ENCODE results near the gene CAND1. TPM values are rescaled to one million over a fixed set of nuclear protein-coding genes. Genes with fewer than 3 reads are reported as not detected.

CAND1 gene
- total RNA-seq, 1 donor from 2014 or later = 284 TPM

- no peaks in the 10 kb centered on the region for H3K79me2 ChIP-seq (ENCODE audit: low read depth)
- H3K4me2 ChIP-seq = no peak overlapping the region
- H3K4me1 ChIP-seq = peaks cover 3% of the 10 kb centered on the region
- H3K4me3 Mint-ChIP-seq = no peak overlapping the region
- no peak overlapping the region for H2AFZ ChIP-seq (replicated peaks)
- H3K27me3 ChIP-seq = no peaks in the 10 kb centered on the region
- H3K4me1 Mint-ChIP-seq = peaks cover 2% of the 10 kb centered on the region
- peaks cover 2% of the 10 kb centered on the region for H3K9me3 Mint-ChIP-seq
- no peaks in the 10 kb centered on the region for H3F3A ChIP-seq (ENCODE audit: low read depth)
- TF ChIP-seq EZH2phosphoT487 (IDR thresholded peaks at IDR 0.05) (no peak), EZH2 (IDR thresholded peaks at IDR 0.05) (no peak), CTCF (IDR thresholded peaks at IDR 0.05) (no peak)
- H3K27me3 Mint-ChIP-seq (ENCODE audit: insufficient read depth, low read depth) = peaks cover 2% of the 10 kb centered on the region
- no peaks in the 10 kb centered on the region for H3K9me3 ChIP-seq (ENCODE audit: low read depth)
- no peak overlapping the region for H3K27ac Mint-ChIP-seq
- no peak for DNase-seq (ENCODE audit: low spot score)
- no peak overlapping the region for H3K27ac ChIP-seq
- no peaks in the 10 kb centered on the region for H3K36me3 Mint-ChIP-seq
- no peak overlapping the region for H3K4me3 ChIP-seq
- H4K20me1 ChIP-seq (ENCODE audit: low read depth) = no peaks in the 10 kb centered on the region
- H3K36me3 ChIP-seq = no peaks in the 10 kb centered on the region
- no peak overlapping the region for H3K9ac ChIP-seq
Measured at GRCh38 chr12:67357376-67358125, 88.4 kb downstream of the CAND1 start.

- Histone ChIP-seq H3F3A (ENCODE audit: low read depth) (no peaks in the 10 kb centered on the region), H4K20me1 (ENCODE audit: low read depth) (no peaks in the 10 kb centered on the region), H3K9me3 (ENCODE audit: low read depth) (no peaks in the 10 kb centered on the region), H3K9ac (no peak overlapping the region), H3K36me3 (no peaks in the 10 kb centered on the region), H2AFZ (replicated peaks) (no peak overlapping the region), H3K27me3 (no peaks in the 10 kb centered on the region), H3K4me2 (no peak overlapping the region), H3K4me3 (no peak overlapping the region), H3K79me2 (ENCODE audit: low read depth) (no peaks in the 10 kb centered on the region), H3K27ac (no peak overlapping the region), H3K4me1 (peaks cover 3% of the 10 kb centered on the region)
- Mint-ChIP-seq H3K27me3 (ENCODE audit: insufficient read depth, low read depth) (peaks cover 2% of the 10 kb centered on the region), H3K4me3 (no peak overlapping the region), H3K36me3 (no peaks in the 10 kb centered on the region), H3K9me3 (peaks cover 2% of the 10 kb centered on the region), H3K4me1 (peaks cover 2% of the 10 kb centered on the region), H3K27ac (no peak overlapping the region)
- DNase-seq (ENCODE audit: low spot score) = no peak
- TF ChIP-seq CTCF (IDR thresholded peaks at IDR 0.05) (no peak), EZH2phosphoT487 (IDR thresholded peaks at IDR 0.05) (no peak), EZH2 (IDR thresholded peaks at IDR 0.05) (no peak)
Measured at GRCh38 chr12:67358781-67359338, 89.7 kb downstream of the CAND1 start.

- H3K4me3 ChIP-seq = no peak overlapping the region
- H3K79me2 ChIP-seq (ENCODE audit: low read depth) = no peaks in the 10 kb centered on the region
- TF ChIP-seq EZH2phosphoT487 (IDR thresholded peaks at IDR 0.05) = no peak
- TF ChIP-seq CTCF (IDR thresholded peaks at IDR 0.05) = no peak
- TF ChIP-seq EZH2 (IDR thresholded peaks at IDR 0.05) = no peak
- Mint-ChIP-seq H3K4me3 (no peak overlapping the region), H3K27ac (no peak overlapping the region), H3K27me3 (ENCODE audit: insufficient read depth, low read depth) (no peaks in the 10 kb centered on the region), H3K36me3 (no peaks in the 10 kb centered on the region), H3K4me1 (no peaks in the 10 kb centered on the region), H3K9me3 (peaks cover 2% of the 10 kb centered on the region)
- no peak overlapping the region for H3K9ac ChIP-seq
- H3K36me3 ChIP-seq = no peaks in the 10 kb centered on the region
- no peak overlapping the region for H3K4me2 ChIP-seq
- H3K4me1 ChIP-seq = no peaks in the 10 kb centered on the region
- no peak for DNase-seq (ENCODE audit: low spot score)
- no peaks in the 10 kb centered on the region for H4K20me1 ChIP-seq (ENCODE audit: low read depth)
- no peaks in the 10 kb centered on the region for H3K27me3 ChIP-seq
- H3F3A ChIP-seq (ENCODE audit: low read depth) = no peaks in the 10 kb centered on the region
- no peaks in the 10 kb centered on the region for H3K9me3 ChIP-seq (ENCODE audit: low read depth)
- H3K27ac ChIP-seq = no peak overlapping the region
- no peak overlapping the region for H2AFZ ChIP-seq (replicated peaks)
Measured at GRCh38 chr12:67362526-67362925, 93.4 kb downstream of the CAND1 start.
